Measurements from ENCODE around the gene FAM107A.

Gene FAM107A

GRCh38 chr3:58594117-58594516 is 16.9 kb upstream of the FAM107A start:
- in situ Hi-C loops (cut with MboI; ENCODE audit: low sequenced_read_pairs), result no loop called here

- in situ Hi-C loops (cut with MboI; ENCODE audit: low sequenced_read_pairs), result no loop called here
These were observed 14.6 kb upstream of the FAM107A start for GRCh38 chr3:58591517-58592510.

GRCh38 chr3:58588030-58588614 is 10.9 kb upstream of the FAM107A start:
- in situ Hi-C loops (cut with MboI; ENCODE audit: low sequenced_read_pairs), result no loop called here

- in situ Hi-C loops (cut with MboI; ENCODE audit: low sequenced_read_pairs), result no loop called here
These were observed 9.6 kb upstream of the FAM107A start for GRCh38 chr3:58586776-58587192.

- in situ Hi-C loops (cut with MboI; ENCODE audit: low sequenced_read_pairs), result no loop called here
These were observed 8.8 kb upstream of the FAM107A start for GRCh38 chr3:58585994-58586393.

- in situ Hi-C loops (cut with MboI; ENCODE audit: low sequenced_read_pairs), result no loop called here
These were observed 8.0 kb upstream of the FAM107A start for GRCh38 chr3:58585005-58585786.

GRCh38 chr3:58584690-58585004 is 7.5 kb upstream of the FAM107A start:
- in situ Hi-C loops (cut with MboI; ENCODE audit: low sequenced_read_pairs), result no loop called here

GRCh38 chr3:58581328-58582091 is 4.3 kb upstream of the FAM107A start:
- in situ Hi-C loops (cut with MboI; ENCODE audit: low sequenced_read_pairs), result no loop called here

- in situ Hi-C loops (cut with MboI; ENCODE audit: low sequenced_read_pairs), result no loop called here
These were observed 3.7 kb upstream of the FAM107A start for GRCh38 chr3:58580826-58581327.

GRCh38 chr3:58578873-58579272 is 1.7 kb upstream of the FAM107A start:
- in situ Hi-C loops (cut with MboI; ENCODE audit: low sequenced_read_pairs), result no loop called here

GRCh38 chr3:58576716-58577115 is 475 bp downstream of the FAM107A start:
- in situ Hi-C loops (cut with MboI; ENCODE audit: low sequenced_read_pairs), result no loop called here

- in situ Hi-C loops (cut with MboI; ENCODE audit: low sequenced_read_pairs), result no loop called here
These were observed 1.1 kb downstream of the FAM107A start for GRCh38 chr3:58575971-58576652.

- in situ Hi-C loops (cut with MboI; ENCODE audit: low sequenced_read_pairs), result no loop called here
These were observed 2.5 kb downstream of the FAM107A start for GRCh38 chr3:58574682-58575081.

GRCh38 chr3:58574106-58574505 is 3.1 kb downstream of the FAM107A start:
- in situ Hi-C loops (cut with MboI; ENCODE audit: low sequenced_read_pairs), result no loop called here

- in situ Hi-C loops (cut with MboI; ENCODE audit: low sequenced_read_pairs), result no loop called here
These were observed 3.6 kb downstream of the FAM107A start for GRCh38 chr3:58573640-58574039.

GRCh38 chr3:58572634-58573230 is 4.5 kb downstream of the FAM107A start:
- in situ Hi-C loops (cut with MboI; ENCODE audit: low sequenced_read_pairs), result no loop called here

GRCh38 chr3:58572013-58572633 is 5.1 kb downstream of the FAM107A start:
- in situ Hi-C loops (cut with MboI; ENCODE audit: low sequenced_read_pairs), result no loop called here

- in situ Hi-C loops (cut with MboI; ENCODE audit: low sequenced_read_pairs), result no loop called here
These were observed 6.3 kb downstream of the FAM107A start for GRCh38 chr3:58570851-58571250.

- in situ Hi-C loops (cut with MboI; ENCODE audit: low sequenced_read_pairs), result no loop called here
These were observed 7.7 kb downstream of the FAM107A start for GRCh38 chr3:58569287-58570001.
